NCI-H524 (cell line): ENCODE results near the gene SLC35E2B.
"Not testable (repeated sequence)": the region's sequence is repeated elsewhere in the genome, so short reads cannot be mapped to it uniquely, and the experiment has no call there.

ENCODE experiments used
- DNase-seq, 2 experiments: peaks; one replicate each; lab custom pipeline; 2025; lab: John Stamatoyannopoulos, UW

Gene SLC35E2B

GRCh38 chr1:1703796-1704195, 11.2 kb upstream of the SLC35E2B start:
- DNase-seq, result no peak

DNA sequence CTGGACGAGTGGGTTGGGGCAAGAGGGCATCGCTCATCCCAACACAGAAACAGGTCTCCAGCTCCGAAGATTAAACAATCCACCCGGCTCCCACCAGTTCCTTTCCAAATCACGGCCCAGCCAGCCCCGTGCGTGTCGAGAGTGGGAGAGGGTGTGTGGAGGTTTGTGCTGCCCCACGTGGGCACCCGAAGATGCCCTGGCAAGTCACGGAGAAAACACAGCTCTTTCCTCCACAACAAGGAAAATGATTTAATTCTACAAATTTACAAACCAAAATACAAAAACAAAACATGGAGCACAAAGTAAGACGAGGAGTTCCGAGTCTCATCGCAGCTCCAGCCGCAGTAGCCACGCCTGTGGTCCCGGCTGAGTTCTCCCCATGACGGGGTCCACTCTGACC, 9.9 kb upstream of the SLC35E2B start:
- DNase-seq, result not testable (repeated sequence)

DNA sequence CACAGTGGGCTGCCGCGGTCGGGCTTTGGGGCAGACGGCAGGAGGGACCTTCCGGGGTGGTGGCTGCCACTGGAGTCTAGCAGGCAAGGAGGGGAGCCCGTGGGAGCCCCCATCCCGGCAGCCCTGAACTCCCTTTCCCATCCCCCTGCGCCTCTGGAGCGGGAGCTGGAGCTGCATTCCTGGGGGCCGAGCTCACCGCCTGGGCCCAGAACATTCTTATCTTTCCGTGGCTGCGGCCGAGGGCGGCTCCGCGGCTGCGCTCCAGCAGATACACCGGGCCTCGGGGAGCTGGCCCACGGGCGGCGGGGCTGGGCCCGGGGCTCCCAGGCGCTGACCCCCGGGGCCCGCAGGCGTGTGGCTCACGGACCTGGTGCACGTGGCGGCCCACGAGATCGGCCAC, 8.0 kb upstream of the SLC35E2B start:
- DNase-seq, result not testable (repeated sequence)

DNA sequence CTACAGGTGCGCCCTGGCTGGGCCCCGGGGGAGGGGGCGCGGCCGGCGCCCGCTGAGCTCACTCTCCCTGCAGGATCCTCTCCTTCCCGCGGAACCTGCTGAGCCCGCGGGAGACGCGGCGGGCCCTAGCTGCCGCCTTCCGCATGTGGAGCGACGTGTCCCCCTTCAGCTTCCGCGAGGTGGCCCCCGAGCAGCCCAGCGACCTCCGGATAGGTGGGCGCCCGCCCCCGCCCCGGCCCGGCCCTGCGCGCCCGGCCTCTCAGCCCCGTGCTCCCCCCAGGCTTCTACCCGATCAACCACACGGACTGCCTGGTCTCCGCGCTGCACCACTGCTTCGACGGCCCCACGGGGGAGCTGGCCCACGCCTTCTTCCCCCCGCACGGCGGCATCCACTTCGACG, 7.5 kb upstream of the SLC35E2B start:
- DNase-seq, result not testable (repeated sequence)

GRCh38 chr1:1699061-1699460, 6.5 kb upstream of the SLC35E2B start:
- not testable (repeated sequence) for DNase-seq

GRCh38 chr1:1697358-1698183, 5.0 kb upstream of the SLC35E2B start:
- DNase-seq, result not testable (repeated sequence)

DNA sequence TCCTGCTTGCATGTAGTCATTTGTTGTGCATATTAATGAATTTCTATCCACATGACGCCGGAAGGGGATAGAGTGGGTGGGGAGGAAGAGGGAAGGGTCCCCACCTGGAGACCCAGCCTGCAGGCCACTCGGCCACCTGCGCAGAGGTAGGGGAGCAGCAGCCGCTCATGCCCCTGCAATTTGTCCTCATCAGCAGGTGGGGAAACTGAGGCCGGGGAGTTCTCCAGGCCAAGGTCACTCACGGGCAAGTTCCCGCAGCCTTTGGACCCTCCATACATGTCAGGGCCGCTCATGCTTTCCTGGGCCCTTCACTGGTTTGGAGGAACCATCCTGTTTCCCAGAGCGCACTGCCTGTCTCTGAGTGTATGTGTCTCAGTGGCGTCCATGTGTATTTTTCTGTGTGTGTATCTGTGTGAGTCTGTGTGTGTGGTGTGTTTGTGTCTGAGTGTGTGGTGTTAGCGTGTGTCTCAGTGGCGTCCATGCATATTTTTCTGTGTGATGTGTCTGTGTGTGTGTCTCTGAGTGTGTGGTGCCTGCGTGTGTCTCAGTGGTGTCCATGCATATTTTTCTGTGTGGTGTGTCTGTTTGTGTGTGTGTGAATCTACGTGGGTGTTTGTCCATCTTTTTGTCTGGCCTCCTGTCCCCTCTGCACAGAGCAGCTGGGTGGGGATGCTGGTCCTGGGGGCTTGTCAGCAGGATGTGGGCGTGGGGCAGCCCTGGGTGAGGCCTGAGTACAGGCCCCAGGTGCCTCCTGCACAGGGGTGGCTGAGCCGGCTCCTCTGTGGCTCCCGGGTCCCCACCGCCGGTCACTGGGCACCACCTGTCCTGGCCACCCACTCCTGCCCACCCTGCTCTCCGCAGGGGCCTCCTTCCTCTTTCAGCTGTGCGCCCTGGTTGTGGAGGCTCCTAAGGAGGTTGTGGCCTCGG, 4.1 kb upstream of the SLC35E2B start:
- DNase-seq, result not testable (repeated sequence)

- peak; percentile 66 to 67 for DNase-seq
Observed at GRCh38 chr1:1692324-1692713, 276 bp downstream of the SLC35E2B start.

- not testable (repeated sequence) for DNase-seq
Observed at GRCh38 chr1:1691443-1691842, 1.2 kb downstream of the SLC35E2B start.

DNA sequence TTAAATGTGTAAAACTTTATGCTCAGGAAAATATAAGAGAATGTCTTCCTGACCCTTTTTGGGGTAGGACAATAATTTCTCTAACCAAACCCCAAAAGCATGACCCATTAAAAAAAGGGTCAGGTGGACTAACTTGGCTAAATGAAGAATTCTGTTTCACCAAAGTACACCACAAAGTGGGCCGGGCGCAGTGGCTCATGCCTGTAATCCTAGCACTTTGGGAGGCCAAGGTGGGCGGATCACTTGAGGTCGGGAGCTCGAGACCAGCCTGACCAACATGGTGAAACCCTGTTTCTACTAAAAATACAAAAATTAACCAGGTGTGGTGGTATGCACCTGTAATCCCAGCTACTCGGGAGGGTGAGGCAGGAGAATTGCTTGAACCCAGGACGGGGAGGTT, 3.1 kb downstream of the SLC35E2B start:
- DNase-seq, result not testable (repeated sequence)

DNA sequence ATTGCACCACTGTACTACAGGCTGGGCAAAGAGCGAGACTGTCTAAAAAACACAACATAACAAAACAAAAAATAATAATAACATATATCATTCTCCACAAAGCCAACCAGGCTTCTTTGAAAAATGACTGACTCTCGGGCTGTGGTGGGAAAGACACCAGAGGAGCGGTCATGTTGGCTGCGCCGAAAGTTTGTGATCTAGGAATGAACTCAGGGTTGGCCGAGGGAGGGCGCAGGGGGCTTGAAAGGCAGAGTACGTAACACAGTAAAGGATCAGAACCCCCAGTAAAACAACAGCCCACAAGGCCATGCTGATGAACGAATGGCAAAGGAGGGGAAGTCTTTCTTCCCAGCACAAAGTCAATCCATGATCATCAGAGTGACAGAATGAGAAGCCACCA, 4.7 kb downstream of the SLC35E2B start:
- DNase-seq, result no peak

GRCh38 chr1:1684031-1684681, 8.4 kb downstream of the SLC35E2B start:
- DNase-seq, result no peak

DNA sequence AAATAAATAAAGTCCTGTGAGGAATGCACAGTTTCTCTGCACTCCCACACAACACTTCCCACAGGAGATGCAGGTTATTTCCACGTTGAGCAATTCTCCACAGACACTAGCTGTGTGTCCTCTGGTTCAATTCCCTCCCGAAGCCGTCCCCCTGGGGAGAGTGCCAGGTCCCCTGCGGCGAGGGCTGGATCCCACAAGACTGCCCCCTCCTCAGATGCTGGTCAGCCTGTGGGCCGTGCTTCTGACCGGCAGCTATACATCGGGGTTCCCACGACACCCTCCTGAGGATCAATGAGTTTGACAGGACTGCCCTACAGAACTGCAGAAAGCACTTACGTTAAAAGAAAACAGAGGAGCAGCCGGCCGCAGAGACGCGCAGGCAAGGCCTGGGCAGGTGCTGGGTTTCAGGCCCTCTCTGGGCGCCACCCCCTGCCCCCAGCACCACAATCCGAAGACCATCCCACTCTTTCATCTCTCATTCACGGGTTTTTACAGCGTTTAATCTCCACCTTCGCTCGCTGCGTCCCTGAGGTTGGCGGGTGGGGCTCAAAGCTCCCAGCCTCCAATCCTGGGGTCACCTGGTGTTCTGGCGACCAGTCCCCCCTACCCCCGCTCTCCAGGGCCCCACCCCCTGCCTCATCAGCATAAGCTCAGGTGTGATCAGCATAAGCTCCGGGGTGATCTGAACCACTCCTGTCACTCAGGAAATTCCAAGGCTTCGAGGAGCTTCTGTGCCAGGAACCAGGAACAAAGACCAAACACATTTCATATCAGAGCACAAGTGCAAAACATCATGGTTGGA, 9.3 kb downstream of the SLC35E2B start:
- no peak for DNase-seq

DNA sequence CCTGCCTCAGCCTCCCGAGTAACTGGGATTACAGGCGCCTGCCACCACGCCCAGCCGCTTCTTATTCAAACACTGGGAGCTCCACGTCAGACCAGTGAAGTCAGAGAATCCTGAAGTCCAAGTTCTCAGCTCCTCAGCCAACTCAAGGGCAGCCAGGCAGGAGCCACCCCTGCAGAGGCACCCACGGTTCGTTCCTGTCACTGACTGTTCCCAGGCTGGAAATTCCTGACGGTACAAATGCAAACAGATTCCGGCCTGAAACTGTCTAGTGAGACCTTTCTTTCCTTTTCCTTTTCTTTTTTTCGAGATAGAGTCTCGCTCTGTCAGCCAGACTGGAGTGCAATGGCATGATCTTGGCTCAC, 11.7 kb downstream of the SLC35E2B start:
- DNase-seq, result no peak

DNA sequence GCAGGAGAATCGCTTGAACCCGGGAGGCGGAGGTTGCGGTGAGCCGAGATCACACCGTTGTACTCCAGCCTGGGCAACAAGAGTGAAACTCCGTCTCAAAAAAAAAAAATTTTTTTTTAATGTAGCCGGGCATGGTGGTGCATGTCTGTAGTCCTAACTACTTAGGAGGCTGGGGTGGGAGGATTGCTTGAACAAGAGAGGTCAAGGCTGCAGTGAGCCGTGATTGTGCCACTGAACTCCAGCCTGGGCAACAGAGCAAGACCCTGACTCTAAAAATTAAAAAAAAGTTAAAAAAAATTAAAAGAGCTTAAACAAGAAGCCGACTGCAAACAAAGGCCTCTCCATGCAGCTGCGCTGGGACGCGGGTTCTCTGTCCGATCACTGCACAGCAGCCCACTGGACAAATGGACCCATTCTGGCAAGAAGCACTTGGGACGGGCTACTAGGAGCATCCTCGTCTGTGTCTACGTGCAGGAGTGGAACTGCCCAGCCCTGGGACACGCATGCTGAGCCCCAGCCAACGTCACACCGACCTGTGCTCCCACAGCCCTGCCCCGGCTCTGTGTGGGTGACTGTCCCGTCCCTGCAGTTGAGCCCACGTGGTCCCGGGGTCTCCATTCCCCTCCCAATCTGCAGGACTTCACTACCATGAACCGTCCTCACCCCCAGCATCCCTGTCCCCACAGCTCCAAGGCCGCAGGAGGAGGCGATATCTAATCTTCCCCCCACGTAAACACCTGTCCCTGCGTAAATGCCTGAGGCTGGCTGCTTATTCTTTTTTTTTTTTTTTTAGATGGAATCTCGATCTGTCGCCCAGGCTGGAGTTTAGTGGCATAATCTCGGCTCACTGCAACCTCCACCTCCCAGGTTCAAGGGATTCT, 12.3 kb downstream of the SLC35E2B start:
- DNase-seq, result no peak

- DNase-seq, result no peak
Observed at GRCh38 chr1:1678581-1679380, 13.8 kb downstream of the SLC35E2B start.

DNA sequence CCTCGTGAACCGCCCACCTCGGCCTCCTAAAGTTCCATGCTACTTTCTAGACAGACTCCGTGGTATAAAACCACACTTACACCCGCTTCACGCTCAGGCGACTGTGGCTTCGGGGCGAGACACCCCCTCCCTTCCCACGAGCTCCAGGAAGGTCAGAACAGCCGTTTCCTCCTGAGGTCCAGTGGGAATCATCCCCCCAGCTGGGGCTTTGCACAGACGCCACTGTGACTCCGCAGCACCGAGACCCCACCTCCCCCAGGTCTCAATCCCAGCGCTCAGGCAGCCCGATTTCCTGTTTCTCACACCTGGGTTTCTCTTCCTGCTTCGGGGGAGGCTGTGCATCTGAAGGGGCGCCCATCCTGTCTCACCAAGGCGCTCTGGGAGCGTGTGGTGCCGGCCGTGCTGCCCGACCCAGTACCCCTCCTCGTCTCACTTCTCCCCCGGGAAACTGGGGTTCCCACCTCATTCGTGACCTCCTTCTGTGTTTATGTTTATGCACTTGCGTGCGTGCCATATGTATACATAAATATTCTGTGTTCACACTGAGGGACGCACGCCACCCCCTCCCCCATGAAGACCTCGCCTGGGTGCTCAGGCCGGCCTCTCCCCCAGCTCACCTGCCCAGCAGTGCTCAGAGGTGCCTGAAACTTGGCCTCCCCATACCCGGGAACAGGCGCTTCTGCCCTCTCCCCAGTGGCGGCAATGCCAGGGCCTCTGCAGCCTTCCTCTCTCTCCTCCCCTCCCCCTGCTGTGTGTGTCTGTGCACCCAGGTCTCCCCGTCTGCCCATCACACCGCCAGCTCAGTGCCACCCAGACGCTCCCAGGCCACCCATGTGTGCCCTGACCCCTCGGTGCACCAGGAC, 14.6 kb downstream of the SLC35E2B start:
- no peak for DNase-seq

DNA sequence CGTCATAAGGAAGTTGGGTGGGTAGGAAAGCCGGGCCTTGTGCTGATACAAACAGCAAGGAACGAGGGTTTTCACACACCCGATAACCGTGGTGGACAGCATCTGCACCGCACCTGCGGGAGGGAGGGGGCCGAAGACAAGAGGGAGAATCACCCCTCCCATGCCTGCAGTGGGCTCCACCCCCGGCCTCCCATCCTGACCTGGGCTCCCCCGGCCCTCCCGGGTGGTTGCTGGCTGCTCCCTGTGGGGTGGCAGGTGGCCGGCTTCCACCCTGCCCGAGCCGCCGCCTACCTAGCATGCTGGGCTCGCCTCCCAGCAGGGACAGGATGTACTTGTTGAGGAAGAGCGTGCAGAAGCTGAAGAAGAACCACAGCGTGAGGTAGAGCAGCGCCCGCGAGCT, 16.5 kb downstream of the SLC35E2B start:
- not testable (repeated sequence) for DNase-seq

- not testable (repeated sequence) for DNase-seq
Observed at GRCh38 chr1:1675218-1675617, 17.4 kb downstream of the SLC35E2B start.
